GM18520 (cell line): ENCODE measurements around the gene PLVAP.
A peak's percentile ranks its signal among the peaks of the same experiment; 100 is the strongest.

ENCODE experiments used
- ATAC-seq: cut with Tn5 transposase; IDR thresholded peaks from one replicate; pipeline ENCODE4 v1.9.1; 2021; ENCODE audit not compliant: unreplicated experiment

Gene PLVAP

GRCh38 chr19:17304386-17305215 lies 72.5 kb downstream of the PLVAP start:
- no peak for ATAC-seq

GRCh38 chr19:17303940-17304267 lies 73.2 kb downstream of the PLVAP start:
- no peak for ATAC-seq

- peak; percentile 37 for ATAC-seq
These were observed 73.8 kb downstream of the PLVAP start, which contains the start of gene ABHD8 for GRCh38 chr19:17303167-17303939. ABHD8 (minus strand) TSS chr19:17303425; CDS start chr19:17301616, 1,809 bp downstream.

GRCh38 chr19:17302391-17303166 lies 74.6 kb downstream of the PLVAP start:
- no peak for ATAC-seq
